Activated B cell treated with CpG ODN at 0.5 μM for 24 hours (primary cell): Measurements from ENCODE around the gene MAGOH. TPM values are rescaled to one million over a fixed set of nuclear protein-coding genes. Genes with fewer than 3 reads are reported as not detected.
A peak's percentile ranks its signal among the peaks of the same experiment; 100 is the strongest.

Experiments
- ATAC-seq: fragments of 200-7000 bp; cut with Tn5 transposase; one replicate; pipeline ENCODE4 v1.10.0; 2021; ENCODE audit warnings: low read depth, mild to moderate bottlenecking, moderate library complexity
- CTCF ChIA-PET: fragments of 350-600 bp; sonication (Branson Sonifier 250); formaldehyde crosslinking; loops from one replicate; lab custom pipeline; 2021; ENCODE audit warnings: antibody characterized with exemption; lab: Charles Lee
- POLR2A ChIA-PET: fragments of 350-600 bp; sonication (Branson Sonifier 250); formaldehyde crosslinking; loops from one replicate; lab custom pipeline; 2021; ENCODE audit warnings: antibody characterized with exemption; lab: Charles Lee
- DNase-seq: peaks from one replicate; pipeline ENCODE4 v3.0.0; 2022
- H3K27ac Mint-ChIP-seq: one replicate; pipeline ENCODE4 v1.8.0; 2020; ENCODE audit warnings: mixed read lengths
- H3K27me3 Mint-ChIP-seq: one replicate; pipeline ENCODE4 v1.8.0; 2021; ENCODE audit warnings: mixed read lengths
- H3K36me3 Mint-ChIP-seq: one replicate; pipeline ENCODE4 v1.8.0; 2021; ENCODE audit warnings: low read depth, mixed read lengths
- H3K4me1 Mint-ChIP-seq: one replicate; pipeline ENCODE4 v1.8.0; 2021; ENCODE audit warnings: mixed read lengths
- H3K4me3 Mint-ChIP-seq: one replicate; pipeline ENCODE4 v1.8.0; 2020; ENCODE audit warnings: mild to moderate bottlenecking, mixed read lengths
- H3K9me3 Mint-ChIP-seq: one replicate; pipeline ENCODE4 v1.8.0; 2020; ENCODE audit warnings: mixed read lengths
- CTCF ChIP-seq: fragments of 200-600 bp; IDR thresholded peaks from one replicate; pipeline ENCODE4 v1.8.0; 2022; ENCODE audit warnings: antibody characterized with exemption, mild to moderate bottlenecking
- intact Hi-C: fragments of 100-400 bp; cut with micrococcal nuclease; formaldehyde crosslinking; loops from one replicate; pipeline ENCODE4 v1.15.1; 2024
- total RNA-seq: library from RNA; stranded (reverse); gene quantifications from 2 replicates; pipeline ENCODE4 v1.2.3, GENCODE V29; 2022

MAGOH gene
- total RNA-seq, 1 donor from 2014 or later = 56.6 TPM

- CTCF ChIA-PET = no interaction called here
- peaks cover 32% of the 10 kb centered on the region for H3K4me1 Mint-ChIP-seq
Measured at GRCh38 chr1:53237638-53238037, 680 bp downstream of the MAGOH start.

GRCh38 chr1:53220962-53221286 is 17.4 kb downstream of the MAGOH start:
- CTCF ChIA-PET = no interaction called here
- intact Hi-C loops = loop anchor here (1.0 to 10.0 kb wide), 5 partner anchors 17 to 1166 kb away; partner anchors contain the start of genes BTF3L4, CPT2, IFT25 and LRRC42
- Mint-ChIP-seq H3K27me3 (no peaks in the 10 kb centered on the region), H3K4me1 (peaks cover 20% of the 10 kb centered on the region), H3K4me3 (peak overlapping the region; percentile 94), H3K9me3 (no peaks in the 10 kb centered on the region), H3K27ac (peak overlapping the region; percentile 97), H3K36me3 (peaks cover 31% of the 10 kb centered on the region)
- DNase-seq = no peak
- TF ChIP-seq CTCF = no peak
- POLR2A ChIA-PET = interaction anchor here (1.0 to 2.5 kb wide), 3 partner anchors 15 to 106 kb away, joined by 3 to 9 read pairs (median 5); partner anchors contain the start of gene MAGOH
- no peak for ATAC-seq

More at GRCh38 chr1:53237638-53238037, 680 bp downstream of the MAGOH start:
- ATAC-seq (no peak), DNase-seq (no peak)
- POLR2A ChIA-PET = interaction anchor here (0.6 to 1.9 kb wide), 5 partner anchors 17 to 89 kb away, joined by 3 to 16 read pairs (median 4); partner anchors contain the start of gene CZIB
- Mint-ChIP-seq H3K27ac (peak overlapping the region; percentile 91), H3K9me3 (no peaks in the 10 kb centered on the region), H3K36me3 (peaks cover 44% of the 10 kb centered on the region), H3K27me3 (no peaks in the 10 kb centered on the region), H3K4me3 (peak overlapping the region; percentile 97)
- TF ChIP-seq CTCF = no peak
- intact Hi-C loops = loop anchor here (1.0 to 2.0 kb wide), 5 partner anchors 17 to 815 kb away; partner anchors contain the start of genes CPT2, CZIB, TCEANC2 and TMEM59

- Mint-ChIP-seq H3K4me1 (peaks cover 20% of the 10 kb centered on the region), H3K36me3 (peaks cover 33% of the 10 kb centered on the region), H3K27ac (peak within 1 kb of the TSS; percentile 97), H3K27me3 (no peaks in the 10 kb centered on the region), H3K4me3 (peak within 1 kb of the TSS; percentile 94), H3K9me3 (no peaks in the 10 kb centered on the region)
- intact Hi-C loops = loop anchor here (1.0 to 10.0 kb wide), 5 partner anchors 18 to 1166 kb away; partner anchors contain the start of genes BTF3L4, CPT2, IFT25 and LRRC42
- no peak for TF ChIP-seq CTCF
- ATAC-seq (peak; percentile 92), DNase-seq (peak; percentile 98)
- POLR2A ChIA-PET = interaction anchor here (1.0 to 2.5 kb wide), 6 partner anchors 9 to 107 kb away, joined by 3 to 15 read pairs (median 6); partner anchors contain the start of genes CPT2 and MAGOH
- CTCF ChIA-PET = no interaction called here
Measured at GRCh38 chr1:53220171-53220961, 18.0 kb downstream of the MAGOH start, which contains the start of gene CZIB. Gene CZIB, minus strand, starts transcription at chr1:53220634. Its CDS starts 59 bp downstream, at chr1:53220575.

- peaks cover 20% of the 10 kb centered on the region for H3K4me1 Mint-ChIP-seq
- no peak for DNase-seq
- H3K4me3 Mint-ChIP-seq = peak overlapping the region; percentile 94
- intact Hi-C loops = loop anchor here (1.0 to 10.0 kb wide), 5 partner anchors 19 to 1165 kb away; partner anchors contain the start of genes BTF3L4, CPT2, IFT25 and LRRC42
- H3K27me3 Mint-ChIP-seq = no peaks in the 10 kb centered on the region
- no peak for ATAC-seq
- H3K36me3 Mint-ChIP-seq = peaks cover 37% of the 10 kb centered on the region
- H3K27ac Mint-ChIP-seq = peak overlapping the region; percentile 97
- no peaks in the 10 kb centered on the region for H3K9me3 Mint-ChIP-seq
- ChIA-PET CTCF (no interaction called here), POLR2A (interaction anchor here (1.0 to 2.5 kb wide), 9 partner anchors 9 to 517 kb away, joined by 3 to 16 read pairs (median 5); partner anchors contain the start of genes CPT2 and MAGOH)
- no peak for TF ChIP-seq CTCF
Measured at GRCh38 chr1:53219711-53220110, 18.6 kb downstream of the MAGOH start.

GRCh38 chr1:53218201-53218600 is 20.1 kb downstream of the MAGOH start:
- no peak for TF ChIP-seq CTCF
- H3K4me3 Mint-ChIP-seq = no peak overlapping the region
- H3K9me3 Mint-ChIP-seq = no peaks in the 10 kb centered on the region
- H3K27ac Mint-ChIP-seq = no peak overlapping the region
- ATAC-seq (no peak), DNase-seq (no peak)
- peaks cover 51% of the 10 kb centered on the region for H3K36me3 Mint-ChIP-seq
- ChIA-PET CTCF (no interaction called here), POLR2A (interaction anchor here (1.3 kb wide), 1 partner anchor 20 kb away, joined by 16 read pairs; the partner anchor contains the start of gene MAGOH)
- H3K27me3 Mint-ChIP-seq = no peaks in the 10 kb centered on the region
- intact Hi-C loops = no loop called here
- peaks cover 20% of the 10 kb centered on the region for H3K4me1 Mint-ChIP-seq
